ENCODE results near the gene SLIT3. TPM values are rescaled to one million over a fixed set of nuclear protein-coding genes. Genes with fewer than 3 reads are reported as not detected.

The SLIT3 gene
- total and polyA plus RNA-seq, 2 donors (not counting 3 experiments of a cell fraction or from before 2014, with no cell fraction given), result 0.90 to 1.0 TPM

- POLR2A ChIA-PET, result no interaction called here
- Histone ChIP-seq H4K20me1 (replicated peaks; ENCODE audit: control insufficient read depth, extremely low read depth, insufficient read depth, low read length) (no peaks in the 10 kb centered on the region), H3K27ac (ENCODE audit: insufficient read depth, low read depth, low read length) (no peak overlapping the region), H3K9me1 (replicated peaks; ENCODE audit: control insufficient read depth, extremely low read depth, insufficient read depth, low read length) (no peaks in the 10 kb centered on the region), H3K36me3 (ENCODE audit: control insufficient read depth in 2 of 2, extremely low read depth in 1 of 2, insufficient read depth in 2 of 2, low read length in 2 of 2) (no peaks in the 10 kb centered on the region), H3K4me3 (replicated peaks in 1 of 3; ENCODE audit: insufficient read depth in 1 of 3, low read depth in 1 of 3, low read length in 3 of 3) (no peak overlapping the region), H3K9me3 (replicated peaks; ENCODE audit: control insufficient read depth, insufficient read depth, low read length) (no peaks in the 10 kb centered on the region), H3K27me3 (ENCODE audit: control insufficient read depth in 2 of 2, insufficient read depth in 2 of 2, low read length in 2 of 2) (no peaks in the 10 kb centered on the region), H3K4me1 (ENCODE audit: control insufficient read depth, extremely low read depth, insufficient read depth, low read length) (no peaks in the 10 kb centered on the region), H3K79me2 (ENCODE audit: control insufficient read depth, insufficient read depth, low read length) (no peaks in the 10 kb centered on the region), H3K9ac (replicated peaks; ENCODE audit: extremely low read depth, insufficient read depth, low read length) (no peak overlapping the region), H3K4me2 (ENCODE audit: insufficient read depth, low read length) (no peak overlapping the region), H2AFZ (ENCODE audit: low read depth, low read length) (no peak overlapping the region)
- dilution Hi-C loops (cut with MboI; ENCODE audit: extremely low pct_ligation_motif_present, low sequenced_read_pairs), result no loop called here
- FAIRE-seq (no peak), DNase-seq (ENCODE audit: low read depth, low spot score) (peak; percentile 4)
- no TSS peak for BruUV-seq (replicated peaks)
- intact Hi-C loops (cut with micrococcal nuclease), result no loop called here
- TF ChIP-seq CTCF (IDR thresholded peaks at IDR 0.05; ENCODE audit: extremely low read depth in 1 of 2, insufficient read depth in 1 of 2, low read depth in 1 of 2, low read length in 2 of 2) (no peak), MAX (IDR thresholded peaks at IDR 0.05; ENCODE audit: insufficient read depth, insufficient read length) (no peak), POLR2A (IDR thresholded peaks at IDR 0.05; ENCODE audit: low read depth, low read length) (no peak), MYC (IDR thresholded peaks at IDR 0.05; ENCODE audit: low read depth, low read length) (no peak), FOS (IDR thresholded peaks at IDR 0.05; ENCODE audit: borderline replicate concordance, insufficient read depth, low read length) (no peak), GATA2 (IDR thresholded peaks at IDR 0.05; ENCODE audit: insufficient read depth, insufficient read length, low read depth, low read length) (no peak), EZH2 (IDR thresholded peaks at IDR 0.05; ENCODE audit: borderline replicate concordance, low read depth, low read length, severe bottlenecking) (no peak), JUN (IDR thresholded peaks at IDR 0.05; ENCODE audit: borderline replicate concordance, insufficient read depth, insufficient read length, low read depth) (no peak), POLR2AphosphoS5 (IDR thresholded peaks at IDR 0.05; ENCODE audit: insufficient read depth, low read depth, low read length) (no peak)
- CTCF ChIA-PET, result no interaction called here
Measured at GRCh38 chr5:169104937-169105494, 195.9 kb downstream of the SLIT3 start.
